VCaP (cell line): Measurements from ENCODE around the gene PTPN3.
A peak's percentile ranks its signal among the peaks of the same experiment; 100 is the strongest.

ENCODE experiments used
- H3K27ac ChIP-seq: fragments of 450-650 bp; 2 replicates; pipeline ENCODE4 v1.5.1; 2017
- TF ChIP-seq, protein P1 (sequence below): fragments of 450-650 bp; conservative IDR thresholded peaks from 2 replicates; pipeline ENCODE4 v1.5.1; 2017; ENCODE audit warnings: mild to moderate bottlenecking, moderate library complexity

Gene PTPN3

DNA sequence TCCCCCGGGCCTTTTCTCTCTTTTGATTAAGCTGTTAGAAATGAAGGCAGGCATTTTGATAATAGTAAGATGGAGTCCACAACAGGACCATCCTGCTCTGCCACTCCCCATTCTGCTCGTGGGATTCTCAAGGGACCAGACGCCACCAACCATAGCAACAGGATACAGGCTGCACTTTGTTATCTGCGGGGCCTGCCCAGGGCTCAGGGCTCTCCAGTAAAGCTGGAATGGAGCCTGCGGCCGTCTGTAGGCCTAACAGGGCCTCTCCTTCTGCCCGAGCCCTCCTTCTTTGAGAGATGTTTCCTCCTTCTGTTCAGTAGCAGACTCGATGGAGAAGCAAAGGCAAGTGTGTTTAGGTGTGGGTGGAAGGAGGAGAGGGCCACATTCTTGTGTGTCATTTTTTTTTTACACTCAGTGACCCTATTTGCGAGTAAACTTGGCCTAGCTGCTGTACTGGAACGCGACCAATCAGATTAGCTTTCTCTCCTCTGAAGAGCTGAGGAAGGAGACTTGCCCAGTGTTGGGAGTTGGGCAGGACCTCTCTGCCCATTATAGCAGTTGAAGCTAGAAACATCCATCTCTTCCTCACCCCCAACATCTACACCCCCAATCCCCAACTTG is 168.4 kb downstream of the PTPN3 start:
- TF ChIP-seq, protein P1, sequence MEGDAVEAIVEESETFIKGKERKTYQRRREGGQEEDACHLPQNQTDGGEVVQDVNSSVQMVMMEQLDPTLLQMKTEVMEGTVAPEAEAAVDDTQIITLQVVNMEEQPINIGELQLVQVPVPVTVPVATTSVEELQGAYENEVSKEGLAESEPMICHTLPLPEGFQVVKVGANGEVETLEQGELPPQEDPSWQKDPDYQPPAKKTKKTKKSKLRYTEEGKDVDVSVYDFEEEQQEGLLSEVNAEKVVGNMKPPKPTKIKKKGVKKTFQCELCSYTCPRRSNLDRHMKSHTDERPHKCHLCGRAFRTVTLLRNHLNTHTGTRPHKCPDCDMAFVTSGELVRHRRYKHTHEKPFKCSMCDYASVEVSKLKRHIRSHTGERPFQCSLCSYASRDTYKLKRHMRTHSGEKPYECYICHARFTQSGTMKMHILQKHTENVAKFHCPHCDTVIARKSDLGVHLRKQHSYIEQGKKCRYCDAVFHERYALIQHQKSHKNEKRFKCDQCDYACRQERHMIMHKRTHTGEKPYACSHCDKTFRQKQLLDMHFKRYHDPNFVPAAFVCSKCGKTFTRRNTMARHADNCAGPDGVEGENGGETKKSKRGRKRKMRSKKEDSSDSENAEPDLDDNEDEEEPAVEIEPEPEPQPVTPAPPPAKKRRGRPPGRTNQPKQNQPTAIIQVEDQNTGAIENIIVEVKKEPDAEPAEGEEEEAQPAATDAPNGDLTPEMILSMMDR: no peak

DNA sequence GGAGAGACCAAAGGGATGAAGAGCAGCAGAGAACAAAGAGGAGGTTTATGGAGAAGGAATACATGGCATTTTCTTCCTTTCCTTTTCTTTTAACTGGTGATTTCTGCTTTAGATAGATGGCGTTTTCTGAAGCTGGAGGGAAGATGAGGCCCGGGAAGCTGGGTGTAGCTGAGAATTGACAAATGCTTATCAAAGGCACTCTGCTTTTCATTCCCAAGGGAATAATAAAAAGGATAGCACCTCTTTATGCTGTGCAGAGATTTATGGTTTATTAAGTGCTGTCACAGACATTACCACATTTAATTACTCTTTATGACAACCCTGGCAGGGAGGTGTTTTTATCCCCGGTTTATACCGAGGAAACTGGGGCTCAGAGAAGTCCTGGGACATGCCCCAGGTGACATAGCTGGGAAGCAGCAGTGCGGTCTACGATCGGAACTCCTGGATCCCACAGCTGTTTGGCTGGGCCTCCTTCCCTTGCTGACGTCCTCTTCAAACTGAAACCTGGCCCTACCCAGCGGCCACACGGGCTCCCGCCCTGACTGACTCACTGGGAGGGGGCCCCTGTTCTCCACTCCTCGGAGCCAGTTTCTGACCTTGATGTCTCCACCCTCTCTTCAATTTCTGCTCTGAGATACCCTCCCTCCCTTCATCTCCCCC is 169.0 kb downstream of the PTPN3 start:
- peak overlapping the region; percentile 91 for H3K27ac ChIP-seq
- TF ChIP-seq, protein P1: no peak

More for the DNA sequence above, 168.4 kb downstream of the PTPN3 start:
- H3K27ac ChIP-seq: peak overlapping the region; percentile 91
